HG02981 (cell line): ENCODE measurements around the gene AXIN1.
"Not testable (repeated sequence)": the region's sequence is repeated elsewhere in the genome, so short reads cannot be mapped to it uniquely, and the experiment has no call there.

Experiments
- ATAC-seq: cut with Tn5 transposase; IDR thresholded peaks from one replicate; pipeline ENCODE4 v1.9.1; 2021; ENCODE audit warnings: mild to moderate bottlenecking, moderate library complexity; ENCODE audit not compliant: unreplicated experiment

Gene AXIN1

GRCh38 chr16:270381-271255 lies 81.9 kb downstream of the AXIN1 start:
- no peak for ATAC-seq

GRCh38 chr16:269061-269796 lies 83.3 kb downstream of the AXIN1 start:
- no peak for ATAC-seq

DNA sequence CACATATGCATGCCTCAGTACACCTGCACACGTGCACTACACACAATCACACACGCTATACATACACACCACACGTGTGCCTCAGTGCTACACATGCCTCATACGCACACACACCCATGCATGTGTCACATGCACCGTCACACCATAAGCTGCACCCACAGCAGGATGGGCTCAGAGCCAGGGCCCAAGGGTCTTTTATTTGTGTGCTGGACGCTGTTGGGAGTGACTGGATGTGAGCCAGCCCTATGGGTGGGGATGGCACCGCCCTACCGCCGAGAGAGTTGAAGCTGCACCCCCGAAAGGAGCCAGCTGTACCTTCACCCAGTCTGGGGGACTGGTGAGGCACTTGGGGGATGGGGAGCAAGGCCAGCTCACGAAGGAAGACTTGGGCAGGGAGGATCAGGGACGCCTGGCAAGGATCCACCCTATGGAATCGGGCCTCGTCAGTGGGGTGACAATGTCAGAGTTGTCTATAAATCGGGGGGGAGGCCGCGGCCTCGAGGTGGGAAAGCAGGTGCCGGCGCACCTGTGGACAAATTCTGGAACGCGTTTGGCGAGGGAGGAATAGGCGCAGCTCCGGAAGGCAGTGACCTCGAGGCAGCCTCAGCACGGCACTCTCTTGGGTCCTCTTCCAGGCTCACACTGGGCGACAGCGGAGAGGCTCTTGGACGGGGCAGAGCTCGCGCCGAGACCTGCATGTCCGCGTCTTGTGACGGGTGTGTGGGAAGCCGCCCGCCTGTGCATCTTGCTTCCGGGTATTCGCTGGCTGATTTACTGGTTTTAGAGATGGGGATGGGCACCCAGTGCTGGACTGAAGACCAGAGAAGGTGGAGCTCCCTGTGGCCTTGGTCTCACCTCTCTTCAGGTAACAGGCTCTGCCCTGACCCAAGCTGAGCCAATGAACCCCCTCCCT lies 84.1 kb downstream of the AXIN1 start:
- ATAC-seq, result no peak

- not testable (repeated sequence) for ATAC-seq
Measured at GRCh38 chr16:267562-267961, 85.0 kb downstream of the AXIN1 start.

GRCh38 chr16:266258-267164 lies 86.0 kb downstream of the AXIN1 start:
- ATAC-seq, result no peak

DNA sequence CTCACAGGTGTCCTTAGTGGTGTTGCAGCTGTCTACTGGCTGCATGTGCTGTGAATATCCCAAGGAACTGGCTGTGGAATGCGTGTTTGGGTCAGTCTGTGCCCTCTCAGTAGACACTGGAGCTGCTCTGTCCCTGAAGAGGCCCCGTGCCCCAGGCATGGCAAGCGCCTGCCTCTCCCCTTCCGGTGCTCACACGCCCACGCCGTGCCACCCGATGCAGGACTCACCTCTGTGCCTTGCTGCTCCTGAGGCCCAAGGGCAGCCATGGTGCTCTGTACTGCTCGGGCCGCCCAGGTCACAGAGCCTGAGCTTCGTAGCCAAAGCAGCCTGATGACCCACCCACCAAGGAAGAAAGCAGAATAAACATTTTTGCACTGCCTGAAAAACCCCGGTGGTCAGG lies 86.8 kb downstream of the AXIN1 start:
- no peak for ATAC-seq

- no peak for ATAC-seq
Measured at GRCh38 chr16:265002-265529, 87.5 kb downstream of the AXIN1 start.

DNA sequence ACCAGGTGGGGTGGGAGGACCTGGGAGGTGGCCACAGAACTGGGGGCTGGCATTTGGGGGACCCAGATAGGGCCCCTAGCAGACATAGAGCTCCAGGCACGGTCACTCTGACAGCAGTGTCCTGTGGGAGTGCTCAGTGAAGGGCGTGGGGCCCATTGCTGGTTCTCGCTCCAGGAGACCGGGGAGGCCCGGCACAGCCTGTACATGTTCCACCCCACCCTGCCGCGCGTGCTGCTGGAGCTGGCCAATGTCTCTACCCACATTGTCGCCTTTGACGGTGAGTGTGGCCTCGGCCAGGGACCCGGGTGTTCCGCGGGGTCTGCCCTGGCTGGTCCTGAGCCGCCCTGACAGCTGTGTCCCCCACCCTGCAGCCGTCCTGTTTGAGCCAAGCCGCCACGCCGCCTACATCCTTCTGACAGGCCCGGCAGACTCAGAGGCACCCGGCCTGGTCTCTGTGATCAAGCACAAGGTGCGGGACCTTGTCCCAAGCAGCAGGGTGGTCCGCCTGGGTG lies 88.0 kb downstream of the AXIN1 start:
- no peak for ATAC-seq

- ATAC-seq, result no peak
Measured at GRCh38 chr16:263944-264343, 88.6 kb downstream of the AXIN1 start.

- no peak for ATAC-seq
Measured at GRCh38 chr16:263182-263774, 89.2 kb downstream of the AXIN1 start.

GRCh38 chr16:262121-262745 lies 90.3 kb downstream of the AXIN1 start:
- no peak for ATAC-seq

- ATAC-seq, result no peak
Measured at GRCh38 chr16:261031-261691, 91.4 kb downstream of the AXIN1 start.

- ATAC-seq, result no peak
Measured at GRCh38 chr16:260326-260725, 92.2 kb downstream of the AXIN1 start.

DNA sequence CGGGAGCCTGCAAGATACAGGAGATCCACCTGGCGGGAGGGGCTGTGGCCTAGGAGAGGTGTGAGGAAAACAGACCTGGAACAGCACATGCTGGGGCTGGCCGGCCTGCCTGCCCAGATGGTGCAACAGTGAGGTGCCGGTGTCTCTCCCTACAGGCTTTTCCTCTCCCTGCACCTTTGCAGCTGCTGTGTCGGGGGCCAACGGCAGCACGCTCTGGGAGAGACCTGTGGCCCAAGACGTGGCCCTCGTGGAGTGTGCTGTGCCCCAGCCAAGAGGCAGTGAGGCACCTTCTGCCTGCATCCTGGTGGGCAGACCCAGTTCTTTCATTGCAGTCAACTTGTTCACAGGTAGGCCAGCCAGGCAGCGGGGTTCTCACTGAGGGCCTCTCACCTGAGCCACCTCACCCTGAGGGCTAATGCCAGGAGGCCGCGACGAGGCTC lies 92.7 kb downstream of the AXIN1 start:
- ATAC-seq, result no peak

DNA sequence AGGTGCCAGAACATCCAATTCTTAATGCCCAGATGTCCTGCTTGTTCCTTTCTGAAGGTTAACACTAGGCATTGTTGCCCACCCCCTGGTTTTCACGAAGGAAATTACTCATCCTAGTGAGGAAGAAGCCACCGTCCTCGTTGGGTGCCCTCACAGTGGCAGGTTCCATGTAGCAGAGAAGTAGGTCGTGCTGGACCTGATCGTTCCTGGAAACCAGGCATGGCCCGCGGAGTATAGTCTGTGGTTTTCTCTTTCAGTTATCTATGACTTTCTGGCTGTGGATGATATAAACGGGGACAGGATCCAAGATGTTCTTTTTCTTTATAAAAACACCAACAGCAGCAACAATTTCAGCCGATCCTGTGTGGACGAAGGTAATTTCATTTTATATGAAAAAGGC lies 93.3 kb downstream of the AXIN1 start:
- no peak for ATAC-seq

DNA sequence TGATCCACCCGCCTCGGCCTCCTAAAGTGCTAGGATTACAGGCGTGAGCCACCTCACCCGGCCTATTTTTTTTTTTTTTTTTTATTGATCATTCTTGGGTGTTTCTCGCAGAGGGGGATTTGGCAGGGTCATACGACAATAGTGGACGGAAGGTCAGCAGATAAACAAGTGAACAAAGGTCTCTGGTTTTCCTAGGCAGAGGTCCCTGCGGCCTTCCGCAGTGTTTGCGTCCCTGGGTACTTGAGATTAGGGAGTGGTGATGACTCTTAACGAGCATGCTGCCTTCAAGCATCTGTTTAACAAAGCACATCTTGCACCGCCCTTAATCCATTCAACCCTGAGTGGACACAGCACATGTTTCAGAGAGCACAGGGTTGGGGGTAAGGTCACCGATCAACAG lies 94.4 kb downstream of the AXIN1 start:
- not testable (repeated sequence) for ATAC-seq

DNA sequence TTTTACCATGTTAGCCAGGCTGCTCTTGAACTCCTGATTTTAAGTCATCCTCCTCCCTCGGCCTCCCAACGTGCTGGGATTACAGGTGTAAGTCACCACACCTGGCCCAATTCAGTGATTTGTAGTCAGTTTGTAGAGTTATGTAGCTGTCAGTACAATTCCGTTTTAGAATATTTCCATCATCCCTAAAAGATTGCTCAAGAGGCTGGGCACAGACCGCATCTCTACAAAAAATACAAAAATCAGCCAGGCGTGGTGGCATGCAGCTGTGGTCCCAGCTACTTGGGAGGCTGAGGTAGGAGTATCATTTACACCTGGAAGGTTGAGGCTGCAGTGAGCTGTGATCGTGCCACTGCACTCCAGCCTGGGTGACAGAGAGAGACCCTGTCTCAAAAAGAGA lies 97.3 kb downstream of the AXIN1 start:
- no peak for ATAC-seq

GRCh38 chr16:254461-254860 lies 98.1 kb downstream of the AXIN1 start:
- ATAC-seq, result no peak
